K562 (cell line): ENCODE results near the gene PHKB. TPM values are rescaled to one million over a fixed set of nuclear protein-coding genes. Genes with fewer than 3 reads are reported as not detected.
A peak's percentile ranks its signal among the peaks of the same experiment; 100 is the strongest.

Source experiments
- ATAC-seq: fragments of 200-7000 bp; cut with Tn5 transposase; 3 replicates; pipeline ENCODE4 v1.9.1; 2020; ENCODE audit warnings: moderate library complexity
- BruUV-seq: library from RNA; stranded (reverse); fragments of 400-500 nt; replicated peaks from 2 replicates; lab custom pipeline; 2021; lab: Mats Ljungman, UMichigan
- CTCF ChIA-PET: fragments of 300-600 bp; formaldehyde crosslinking; extraction: SDS; loops from one replicate; lab custom pipeline; 2021; ENCODE audit warnings: low intra/inter-chr PET ratio; lab: Yijun Ruan, JAX
- POLR2A ChIA-PET: fragments of 300-600, 350-650 bp; sonication (Branson Sonifier 250); formaldehyde crosslinking; extraction: SDS; loops from one replicate; lab custom pipeline; 2021; ENCODE audit warnings: antibody characterized with exemption, inconsistent platforms; lab: Yijun Ruan, JAX
- DNase-seq, 4 experiments: peaks; one replicate each; pipeline versions ENCODE4 v3.0.0 to v3.0.0-alpha.2; 2011 to 2018; ENCODE audit warnings: low spot score in 3 of 4, mixed read lengths in 3 of 4; ENCODE audit errors: extremely low read depth in 1 of 4
- FAIRE-seq: peaks from 2 replicates; lab custom pipeline; 2011; peaks lifted over from hg19 to GRCh38; lab: Jason Lieb, UNC
- H2AFZ ChIP-seq: 2 replicates; pipeline ENCODE4 v1.6.0; 2011; ENCODE audit warnings: low read depth, low read length, control low read depth, inconsistent platforms
- H3K27ac ChIP-seq: fragments of 200-600 bp; 3 replicates; pipeline ENCODE4 v1.8.0; 2011; ENCODE audit warnings: low read depth, mild to moderate bottlenecking, control low read depth, inconsistent platforms, low read length, moderate library complexity, mixed read lengths; ENCODE audit errors: extremely low read depth
- H3K27me3 ChIP-seq, 2 experiments: fragments of 300-600 bp in 1 of 2; 2 replicates in 1 of 2; 3 replicates in 1 of 2; pipeline versions ENCODE4 v1.6.0 to v1.8.0; 2011; ENCODE audit warnings: inconsistent platforms in 2 of 2, low read length in 2 of 2, mild to moderate bottlenecking in 1 of 2, mixed read lengths in 1 of 2, moderate library complexity in 1 of 2; ENCODE audit not compliant: control insufficient read depth in 2 of 2, insufficient read depth in 2 of 2
- H3K36me3 ChIP-seq: fragments of 300-600 bp; 3 replicates; pipeline ENCODE4 v1.8.0; 2011; ENCODE audit warnings: mild to moderate bottlenecking, low read length, inconsistent platforms; ENCODE audit not compliant: control insufficient read depth, insufficient read depth
- H3K4me1 ChIP-seq, 2 experiments: fragments of 200-600 bp in 1 of 2; replicated peaks in 1 of 2; 2 replicates in 1 of 2; 3 replicates in 1 of 2; pipeline versions ENCODE4 v1.5.1 to v1.8.0; 2011; ENCODE audit warnings: inconsistent platforms in 2 of 2, low read length in 2 of 2, mild to moderate bottlenecking in 1 of 2, mixed read lengths in 1 of 2, moderate library complexity in 1 of 2; ENCODE audit not compliant: control insufficient read depth in 2 of 2, insufficient read depth in 2 of 2
- H3K4me2 ChIP-seq: 2 replicates; pipeline ENCODE4 v1.6.1; 2011; ENCODE audit warnings: low read length, control low read depth, inconsistent platforms, mixed read lengths; ENCODE audit not compliant: insufficient read depth
- H3K4me3 ChIP-seq: fragments of 200-600 bp; sonication (generic), shearing (Covaris generic); 2 replicates; pipeline ENCODE4 v1.5.1; 2016; ENCODE audit warnings: control low read depth, inconsistent platforms
- H3K79me2 ChIP-seq: fragments of 200-600 bp; 3 replicates; pipeline ENCODE4 v1.8.0; 2011; ENCODE audit warnings: low read length, inconsistent platforms; ENCODE audit not compliant: control insufficient read depth, insufficient read depth
- H3K9ac ChIP-seq, 2 experiments: 2 replicates each; pipeline versions ENCODE4 v1.6.0 to v1.6.1; 2011; ENCODE audit warnings: low read depth in 2 of 2, low read length in 2 of 2, control low read depth in 1 of 2, inconsistent platforms in 1 of 2, mild to moderate bottlenecking in 1 of 2, mixed read lengths in 1 of 2; ENCODE audit not compliant: insufficient read depth in 1 of 2
- H3K9me1 ChIP-seq: one replicate; pipeline ENCODE4 v1.6.0; 2011; ENCODE audit warnings: inconsistent platforms, mild to moderate bottlenecking, low read length, moderate library complexity; ENCODE audit not compliant: control insufficient read depth, insufficient read depth
- H3K9me3 ChIP-seq: replicated peaks from 2 replicates; pipeline ENCODE4 v1.5.1; 2011; ENCODE audit warnings: low read depth, low read length, inconsistent platforms; ENCODE audit not compliant: control insufficient read depth, insufficient read depth
- H4K20me1 ChIP-seq: replicated peaks from 2 replicates; pipeline ENCODE4 v1.6.1; 2011; ENCODE audit warnings: low read length, inconsistent platforms, mixed read lengths; ENCODE audit not compliant: control insufficient read depth, insufficient read depth
- NRF1 ChIP-seq, 2 experiments: fragments of 450-650 bp; IDR thresholded peaks in 1 of 2; conservative IDR thresholded peaks in 1 of 2; 2 replicates each; pipeline ENCODE4 v1.6.1; 2014; ENCODE audit warnings: mild to moderate bottlenecking in 2 of 2
- SREBF1 ChIP-seq: fragments of 150-350 bp; IDR thresholded peaks from 2 replicates; pipeline ENCODE4 v1.6.1; 2014; ENCODE audit warnings: antibody characterized with exemption, low read depth, low read length, borderline replicate concordance
- WGBS: fragments of 100-300 bp; shearing (Covaris generic); methylation state at CpG from one replicate; pipeline ENCODE4 v1.1.6; 2016; ENCODE audit warnings: low coverage, mixed read lengths; ENCODE audit not compliant: insufficient coverage; ENCODE audit errors: missing lambda C conversion rate; 5-methylcytosine and 5-hydroxymethylcytosine counted together
- in situ Hi-C: fragments of 300-500 bp; cut with MboI; formaldehyde crosslinking; loops from 4 replicates; pipeline ENCODE4 v1.15.0; 2018; ENCODE audit warnings: inconsistent platforms, mixed read lengths
- intact Hi-C: fragments of 100-400 bp; cut with micrococcal nuclease; formaldehyde crosslinking; loops from 2 replicates; pipeline ENCODE4 v1.14.2; 2022
- polyA plus RNA-seq, 8 experiments: library from polyadenylated mRNA; depleted of rRNA in 4 of 8; stranded (reverse) in 5 of 8; unstranded in 3 of 8; fragments of >200 nt; fragmentation: Nextera tagmentation in 2 of 8; fragmentation: Illumina TruSeq in 1 of 8; extraction: Ambion mirVana in 2 of 8; extraction: Trizol in 1 of 8; gene quantifications; 2 replicates each; pipeline versions ENCODE4 v1.2.1 to v1.2.3, GENCODE V29; 2011 to 2014; ENCODE audit warnings: inconsistent platforms in 1 of 8, missing spikeins in 1 of 8
- total RNA-seq, 7 experiments: library from RNA; depleted of rRNA in 6 of 7; stranded (reverse); fragments of >200 nt in 6 of 7; fragmentation: Illumina TruSeq in 2 of 7; extraction: Trizol in 2 of 7; gene quantifications; 2 replicates each; pipeline versions ENCODE4 v1.2.1 to v1.2.3, GENCODE V29; 2011 to 2021; ENCODE audit warnings: low replicate concordance in 1 of 7
- TF ChIP-seq, protein P1 (sequence below): sonication (generic); formaldehyde crosslinking; IDR thresholded peaks from 2 replicates; pipeline ENCODE4 v1.8.1; 2023; ENCODE audit warnings: mild to moderate bottlenecking, missing genetic modification reagents
- TF ChIP-seq, protein P2 (sequence below), 3 experiments: fragments of 200-800 bp in 1 of 3; fragments of 250-450 bp in 1 of 3; fragments of 450-650 bp in 1 of 3; sonication (Bioruptor Pico) in 1 of 3; sonication (Bioruptor generic) in 1 of 3; formaldehyde crosslinking in 1 of 3; IDR thresholded peaks; 2 replicates each; pipeline versions ENCODE4 v1.6.1 to v1.8.0; 2016 to 2022; ENCODE audit warnings: mild to moderate bottlenecking in 2 of 3, missing genetic modification characterization in 2 of 3, missing compliant biosample characterization in 1 of 3, moderate library complexity in 1 of 3

The PHKB gene
- total and polyA plus RNA-seq, 9 of the 15 experiments (the other 6 are each of a cell fraction or from before 2014, with no cell fraction given) = 24.7 to 92.3 (median 67.0) TPM

DNA sequence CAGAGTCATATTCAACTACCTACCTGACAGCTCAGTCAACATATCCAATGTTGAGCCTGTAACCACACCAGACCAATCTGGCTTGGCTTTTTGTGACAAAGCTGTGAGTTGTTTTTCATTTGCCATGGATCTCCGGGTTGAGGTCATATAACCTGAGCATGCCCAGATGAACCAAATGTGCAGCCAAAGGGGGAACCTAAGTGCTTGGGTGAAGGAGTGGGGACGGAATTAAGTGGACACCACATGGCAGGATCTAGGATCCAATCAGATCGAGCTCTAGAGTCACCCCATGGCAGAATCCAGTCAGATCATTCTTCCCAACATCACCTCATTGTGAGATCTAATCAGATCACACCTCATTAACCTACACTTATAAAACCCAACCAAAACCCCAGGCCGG is 258.6 kb downstream of the PHKB start:
- no peaks in the 10 kb centered on the region for H3K9me3 ChIP-seq
- H2AFZ ChIP-seq = no peak overlapping the region
- CTCF ChIA-PET = no interaction called here
- H3K79me2 ChIP-seq = no peaks in the 10 kb centered on the region
- BruUV-seq = no TSS peak
- H4K20me1 ChIP-seq = no peaks in the 10 kb centered on the region
- DNase-seq (no peak), FAIRE-seq (no peak), ATAC-seq (no peak)
- no peak overlapping the region for H3K9ac ChIP-seq
- 8% methylated on average over 4 of the region's 4 CpGs for WGBS
- in situ Hi-C loops (no loop called here), intact Hi-C loops (loop anchor here (10.0 kb wide), 1 partner anchor 65 kb away; no protein-coding TSS in a partner anchor)
- H3K4me2 ChIP-seq = no peak overlapping the region
- no peak overlapping the region for H3K27ac ChIP-seq
- TF ChIP-seq SREBF1 = peak; percentile 69; the same call in 1 of the 2 replicates
- TF ChIP-seq, protein P1, sequence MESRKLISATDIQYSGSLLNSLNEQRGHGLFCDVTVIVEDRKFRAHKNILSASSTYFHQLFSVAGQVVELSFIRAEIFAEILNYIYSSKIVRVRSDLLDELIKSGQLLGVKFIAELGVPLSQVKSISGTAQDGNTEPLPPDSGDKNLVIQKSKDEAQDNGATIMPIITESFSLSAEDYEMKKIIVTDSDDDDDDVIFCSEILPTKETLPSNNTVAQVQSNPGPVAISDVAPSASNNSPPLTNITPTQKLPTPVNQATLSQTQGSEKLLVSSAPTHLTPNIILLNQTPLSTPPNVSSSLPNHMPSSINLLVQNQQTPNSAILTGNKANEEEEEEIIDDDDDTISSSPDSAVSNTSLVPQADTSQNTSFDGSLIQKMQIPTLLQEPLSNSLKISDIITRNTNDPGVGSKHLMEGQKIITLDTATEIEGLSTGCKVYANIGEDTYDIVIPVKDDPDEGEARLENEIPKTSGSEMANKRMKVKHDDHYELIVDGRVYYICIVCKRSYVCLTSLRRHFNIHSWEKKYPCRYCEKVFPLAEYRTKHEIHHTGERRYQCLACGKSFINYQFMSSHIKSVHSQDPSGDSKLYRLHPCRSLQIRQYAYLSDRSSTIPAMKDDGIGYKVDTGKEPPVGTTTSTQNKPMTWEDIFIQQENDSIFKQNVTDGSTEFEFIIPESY (CRISPR knock-in tag) = no peak
- TF ChIP-seq NRF1 (conservative IDR thresholded peaks at IDR 0.05 in 1 of 2, IDR thresholded peaks at IDR 0.05 in 1 of 2) = peak; percentile 40 to 62; a peak in 3 of 4 replicates
- TF ChIP-seq, protein P2, sequence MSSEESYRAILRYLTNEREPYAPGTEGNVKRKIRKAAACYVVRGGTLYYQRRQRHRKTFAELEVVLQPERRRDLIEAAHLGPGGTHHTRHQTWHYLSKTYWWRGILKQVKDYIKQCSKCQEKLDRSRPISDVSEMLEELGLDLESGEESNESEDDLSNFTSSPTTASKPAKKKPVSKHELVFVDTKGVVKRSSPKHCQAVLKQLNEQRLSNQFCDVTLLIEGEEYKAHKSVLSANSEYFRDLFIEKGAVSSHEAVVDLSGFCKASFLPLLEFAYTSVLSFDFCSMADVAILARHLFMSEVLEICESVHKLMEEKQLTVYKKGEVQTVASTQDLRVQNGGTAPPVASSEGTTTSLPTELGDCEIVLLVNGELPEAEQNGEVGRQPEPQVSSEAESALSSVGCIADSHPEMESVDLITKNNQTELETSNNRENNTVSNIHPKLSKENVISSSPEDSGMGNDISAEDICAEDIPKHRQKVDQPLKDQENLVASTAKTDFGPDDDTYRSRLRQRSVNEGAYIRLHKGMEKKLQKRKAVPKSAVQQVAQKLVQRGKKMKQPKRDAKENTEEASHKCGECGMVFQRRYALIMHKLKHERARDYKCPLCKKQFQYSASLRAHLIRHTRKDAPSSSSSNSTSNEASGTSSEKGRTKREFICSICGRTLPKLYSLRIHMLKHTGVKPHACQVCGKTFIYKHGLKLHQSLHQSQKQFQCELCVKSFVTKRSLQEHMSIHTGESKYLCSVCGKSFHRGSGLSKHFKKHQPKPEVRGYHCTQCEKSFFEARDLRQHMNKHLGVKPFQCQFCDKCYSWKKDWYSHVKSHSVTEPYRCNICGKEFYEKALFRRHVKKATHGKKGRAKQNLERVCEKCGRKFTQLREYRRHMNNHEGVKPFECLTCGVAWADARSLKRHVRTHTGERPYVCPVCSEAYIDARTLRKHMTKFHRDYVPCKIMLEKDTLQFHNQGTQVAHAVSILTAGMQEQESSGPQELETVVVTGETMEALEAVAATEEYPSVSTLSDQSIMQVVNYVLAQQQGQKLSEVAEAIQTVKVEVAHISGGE (CRISPR knock-in tag; IDR thresholded peaks at IDR 0.05) = peak in 2 of 3 experiments; percentile 68 to 94; a peak in 4 of 6 replicates
- H3K4me3 ChIP-seq = no peak overlapping the region
- H3K36me3 ChIP-seq = no peaks in the 10 kb centered on the region
- POLR2A ChIA-PET = interaction anchor here (0.8 kb wide), 1 partner anchor 11 kb away, joined by 3 read pairs; no protein-coding TSS in a partner anchor
- peaks cover 6 to 10% of the 10 kb centered on the region in 2 experiments; a peak in 3 of 5 replicates for H3K27me3 ChIP-seq
- H3K9me1 ChIP-seq = no peaks in the 10 kb centered on the region
- H3K4me1 ChIP-seq = no peaks in the 10 kb centered on the region
